GM12878 (cell line): ENCODE results near the gene DFFB. TPM values are rescaled to one million over a fixed set of nuclear protein-coding genes. Genes with fewer than 3 reads are reported as not detected.

Experiments used
- ATAC-seq: fragments of 200-7000 bp; cut with Tn5 transposase; 3 replicates; pipeline ENCODE4 v1.9.1; 2020; ENCODE audit warnings: mild to moderate bottlenecking, moderate library complexity
- BruUV-seq: library from RNA; stranded (reverse); fragments of 400-500 nt; replicated peaks from 2 replicates; lab custom pipeline; 2021; lab: Mats Ljungman, UMichigan
- CTCF ChIA-PET: fragments of 300-600 bp; sonication (Branson Sonifier 250); formaldehyde crosslinking; extraction: SDS; loops from one replicate; lab custom pipeline; 2021; ENCODE audit warnings: inconsistent platforms; lab: Yijun Ruan, JAX
- POLR2A ChIA-PET: fragments of 350-600 bp; formaldehyde crosslinking; extraction: SDS; loops from one replicate; lab custom pipeline; 2021; ENCODE audit warnings: inconsistent platforms; lab: Charles Lee
- RAD21 ChIA-PET: fragments of 300-600 bp; sonication (Branson Sonifier 250); formaldehyde crosslinking; loops from one replicate; lab custom pipeline; 2023; ENCODE audit warnings: antibody characterized with exemption; ENCODE audit not compliant: unreplicated experiment; lab: Charles Lee
- SMC1A ChIA-PET: fragments of 300-600 bp; sonication (Branson Sonifier 250); formaldehyde crosslinking; loops from one replicate; lab custom pipeline; 2023; ENCODE audit not compliant: unreplicated experiment, uncharacterized antibody; lab: Charles Lee
- DNase-seq: peaks from one replicate; pipeline ENCODE4 v3.0.0-alpha.2; 2011; ENCODE audit warnings: low read depth, low spot score
- FAIRE-seq: peaks from 3 replicates; lab custom pipeline; 2011; peaks lifted over from hg19 to GRCh38; lab: Jason Lieb, UNC
- H2AFZ ChIP-seq: 2 replicates; pipeline ENCODE4 v1.6.0; 2011; ENCODE audit warnings: low read depth, low read length, control low read depth; ENCODE audit not compliant: control insufficient read depth
- H3K27ac ChIP-seq: 2 replicates; pipeline ENCODE4 v1.5.1; 2011; ENCODE audit warnings: control low read depth; ENCODE audit not compliant: control insufficient read depth, insufficient read depth
- H3K27me3 ChIP-seq, 2 experiments: replicated peaks in 1 of 2; 2 replicates each; pipeline versions ENCODE4 v1.6.0 to v1.6.1; 2011; ENCODE audit warnings: low read length in 1 of 2; ENCODE audit not compliant: control insufficient read depth in 2 of 2, insufficient read depth in 2 of 2
- H3K36me3 ChIP-seq, 2 experiments: 2 replicates each; pipeline ENCODE4 v1.5.1; 2011; ENCODE audit warnings: low read length in 1 of 2; ENCODE audit not compliant: control insufficient read depth in 2 of 2, insufficient read depth in 2 of 2
- H3K4me1 ChIP-seq: 2 replicates; pipeline ENCODE4 v1.6.1; 2011; ENCODE audit warnings: mild to moderate bottlenecking, low read length, moderate library complexity, mixed read lengths; ENCODE audit not compliant: control insufficient read depth, insufficient read depth
- H3K4me2 ChIP-seq: 2 replicates; pipeline ENCODE4 v1.6.0; 2011; ENCODE audit warnings: control low read depth; ENCODE audit not compliant: control insufficient read depth, insufficient read depth
- H3K4me3 ChIP-seq: fragments of 200-600 bp; sonication (generic); 2 replicates; pipeline ENCODE4 v1.5.1; 2016
- H3K79me2 ChIP-seq: 2 replicates; pipeline ENCODE4 v1.6.0; 2011; ENCODE audit warnings: low read length; ENCODE audit not compliant: control insufficient read depth, insufficient read depth
- H3K9ac ChIP-seq: 2 replicates; pipeline ENCODE4 v1.8.0; 2011; ENCODE audit warnings: low read length, control low read depth, mixed read lengths; ENCODE audit not compliant: control insufficient read depth, insufficient read depth
- H3K9me3 ChIP-seq: replicated peaks from 3 replicates; pipeline ENCODE4 v1.5.1; 2011; ENCODE audit warnings: mild to moderate bottlenecking, low read length; ENCODE audit not compliant: control insufficient read depth, insufficient read depth
- H4K20me1 ChIP-seq: 2 replicates; pipeline ENCODE4 v1.6.0; 2011; ENCODE audit not compliant: control insufficient read depth, insufficient read depth
- BCL3 ChIP-seq: IDR thresholded peaks from 2 replicates; pipeline ENCODE4 v1.6.1; 2011; ENCODE audit warnings: borderline replicate concordance, low read depth, mild to moderate bottlenecking, moderate library complexity, low read length; ENCODE audit not compliant: insufficient read depth, poor library complexity, severe bottlenecking
- CHD2 ChIP-seq: IDR thresholded peaks from 2 replicates; pipeline ENCODE4 v1.6.1; 2011; ENCODE audit warnings: low read depth, low read length, improper control_type of control experiment, borderline replicate concordance
- FOXM1 ChIP-seq: IDR thresholded peaks from 2 replicates; pipeline ENCODE4 v1.6.1; 2012; ENCODE audit warnings: low read depth, mild to moderate bottlenecking, inconsistent platforms, low read length, moderate library complexity
- NFYB ChIP-seq: IDR thresholded peaks from 2 replicates; pipeline ENCODE4 v1.6.1; 2011; ENCODE audit warnings: low read depth, mild to moderate bottlenecking, low read length, improper control_type of control experiment, moderate library complexity; ENCODE audit not compliant: insufficient read depth
- RELA ChIP-seq: fragments of 450-650 bp; IDR thresholded peaks from 2 replicates; pipeline ENCODE4 v1.8.0; 2014; ENCODE audit warnings: borderline replicate concordance; ENCODE audit not compliant: partially characterized antibody
- SMC3 ChIP-seq: IDR thresholded peaks from 2 replicates; pipeline ENCODE4 v1.6.1; 2011; ENCODE audit warnings: low read length, improper control_type of control experiment, borderline replicate concordance
- TCF12 ChIP-seq: IDR thresholded peaks from 2 replicates; pipeline ENCODE4 v1.6.1; 2011; ENCODE audit warnings: low read depth, mild to moderate bottlenecking, low read length
- ZNF622 ChIP-seq: fragments of 450-650 bp; IDR thresholded peaks from 2 replicates; pipeline ENCODE4 v1.6.1; 2017; ENCODE audit warnings: mild to moderate bottlenecking, inconsistent platforms
- ZNF687 ChIP-seq: fragments of 450-650 bp; IDR thresholded peaks from 2 replicates; pipeline ENCODE4 v1.6.1; 2017; ENCODE audit warnings: mild to moderate bottlenecking, moderate library complexity
- ZZZ3 ChIP-seq: IDR thresholded peaks from 2 replicates; pipeline ENCODE4 v1.6.1; 2011; ENCODE audit warnings: low read depth; ENCODE audit not compliant: control insufficient read depth, insufficient read length
- WGBS: methylation state at CpG from one replicate; pipeline ENCODE4 v1.1.6; 2016; ENCODE audit warnings: low lambda C conversion rate; ENCODE audit not compliant: insufficient replicate concordance, insufficient coverage; ENCODE audit errors: missing lambda C conversion rate; 5-methylcytosine and 5-hydroxymethylcytosine counted together
- in situ Hi-C: fragments of 300-500 bp; cut with MboI; formaldehyde crosslinking; loops from 9 replicates; pipeline ENCODE4 v1.14.3; 2018; ENCODE audit warnings: mixed read lengths
- intact Hi-C: fragments of 100-400 bp; cut with micrococcal nuclease; formaldehyde crosslinking; loops from one replicate; pipeline ENCODE4 v1.14.2; 2022; ENCODE audit not compliant: unreplicated experiment
- polyA plus RNA-seq, 11 experiments: library from polyadenylated mRNA; depleted of rRNA in 4 of 11; unstranded in 6 of 11; stranded (reverse) in 5 of 11; fragments of >200 nt; fragmentation: Nextera tagmentation in 4 of 11; fragmentation: Illumina TruSeq in 1 of 11; extraction: Ambion mirVana in 4 of 11; extraction: Trizol in 1 of 11; gene quantifications; 1 replicate in 1 of 11; 2 replicates in 10 of 11; pipeline versions ENCODE4 v1.2.1 to v1.2.3, GENCODE V29; 2011 to 2016; ENCODE audit warnings: inconsistent platforms in 2 of 11, missing spikeins in 2 of 11, low read depth in 1 of 11
- total RNA-seq, 4 experiments: library from RNA; depleted of rRNA in 3 of 4; stranded (reverse); fragments of >200 nt in 3 of 4; fragmentation: Illumina TruSeq in 1 of 4; extraction: Trizol in 1 of 4; gene quantifications; 2 replicates each; pipeline versions ENCODE4 v1.2.1 to v1.2.3, GENCODE V29; 2013 to 2021
- TF ChIP-seq, protein P1 (sequence below): fragments of 450-650 bp; formaldehyde crosslinking; IDR thresholded peaks from 2 replicates; pipeline ENCODE4 v1.4.0; 2022; ENCODE audit warnings: mild to moderate bottlenecking, moderate library complexity

DFFB gene
- total and polyA plus RNA-seq, 10 of the 15 experiments (the other 5 are each of a cell fraction or from before 2014, with no cell fraction given), result 2.7 to 10.7 (median 6.5) TPM

GRCh38 chr1:3931007-3931912 lies 74.0 kb downstream of the DFFB start (continued):
- TF ChIP-seq SMC3, result no peak
- TF ChIP-seq, protein P1, sequence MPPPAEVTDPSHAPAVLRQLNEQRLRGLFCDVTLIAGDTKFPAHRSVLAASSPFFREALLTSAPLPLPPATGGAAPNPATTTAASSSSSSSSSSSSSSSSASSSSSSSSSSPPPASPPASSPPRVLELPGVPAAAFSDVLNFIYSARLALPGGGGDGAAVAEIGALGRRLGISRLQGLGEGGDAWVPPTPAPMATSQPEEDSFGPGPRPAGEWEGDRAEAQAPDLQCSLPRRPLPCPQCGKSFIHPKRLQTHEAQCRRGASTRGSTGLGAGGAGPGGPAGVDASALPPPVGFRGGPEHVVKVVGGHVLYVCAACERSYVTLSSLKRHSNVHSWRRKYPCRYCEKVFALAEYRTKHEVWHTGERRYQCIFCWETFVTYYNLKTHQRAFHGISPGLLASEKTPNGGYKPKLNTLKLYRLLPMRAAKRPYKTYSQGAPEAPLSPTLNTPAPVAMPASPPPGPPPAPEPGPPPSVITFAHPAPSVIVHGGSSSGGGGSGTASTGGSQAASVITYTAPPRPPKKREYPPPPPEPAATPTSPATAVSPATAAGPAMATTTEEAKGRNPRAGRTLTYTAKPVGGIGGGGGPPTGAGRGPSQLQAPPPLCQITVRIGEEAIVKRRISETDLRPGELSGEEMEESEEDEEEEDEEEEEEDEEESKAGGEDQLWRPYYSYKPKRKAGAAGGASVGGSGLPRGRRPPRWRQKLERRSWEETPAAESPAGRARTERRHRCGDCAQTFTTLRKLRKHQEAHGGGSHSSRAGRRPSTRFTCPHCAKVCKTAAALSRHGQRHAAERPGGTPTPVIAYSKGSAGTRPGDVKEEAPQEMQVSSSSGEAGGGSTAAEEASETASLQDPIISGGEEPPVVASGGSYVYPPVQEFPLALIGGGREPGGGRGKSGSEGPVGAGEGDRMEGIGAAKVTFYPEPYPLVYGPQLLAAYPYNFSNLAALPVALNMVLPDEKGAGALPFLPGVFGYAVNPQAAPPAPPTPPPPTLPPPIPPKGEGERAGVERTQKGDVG (CRISPR knock-in tag), result no peak
- TF ChIP-seq, all 136 proteins: peak for 0

GRCh38 chr1:3932156-3932919 lies 75.1 kb downstream of the DFFB start:
- WGBS, result 46% methylated on average over 21 of the region's 21 CpGs
- no peak overlapping the region for H2AFZ ChIP-seq
- H3K4me2 ChIP-seq, result no peak overlapping the region
- H3K27ac ChIP-seq, result no peak overlapping the region
- POLR2A ChIA-PET, result no interaction called here
- H3K4me3 ChIP-seq, result no peak overlapping the region
- no peaks in the 10 kb centered on the region for H3K4me1 ChIP-seq
- SMC1A ChIA-PET, result no interaction called here
- H3K9ac ChIP-seq, result no peak overlapping the region
- no peaks in the 10 kb centered on the region for H3K27me3 ChIP-seq
- no peaks in the 10 kb centered on the region for H3K36me3 ChIP-seq
- BruUV-seq, result no TSS peak
- H3K79me2 ChIP-seq, result no peaks in the 10 kb centered on the region
- intact Hi-C loops, result no loop called here
- DNase-seq (no peak), ATAC-seq (no peak), FAIRE-seq (no peak)
- no peaks in the 10 kb centered on the region for H4K20me1 ChIP-seq
- in situ Hi-C loops, result no loop called here
- peaks cover 2% of the 10 kb centered on the region; the same call in 2 of the 3 replicates for H3K9me3 ChIP-seq
- CTCF ChIA-PET, result no interaction called here
- RAD21 ChIA-PET, result no interaction called here
- TF ChIP-seq NFYB (no peak), ZZZ3 (no peak), RELA (no peak), TCF12 (no peak), BCL3 (no peak), ZNF622 (no peak), FOXM1 (no peak), ZNF687 (no peak), CHD2 (no peak)
